Keratinocyte (primary cell): Measurements from ENCODE around the gene C4BPA. TPM values are rescaled to one million over a fixed set of nuclear protein-coding genes. Genes with fewer than 3 reads are reported as not detected.

Experiments used
- DNase-seq: peaks from one replicate; pipeline ENCODE4 v3.0.0-alpha.2; 2011; ENCODE audit warnings: low read depth, missing footprints, low spot score
- FAIRE-seq: peaks from 2 replicates; lab custom pipeline; 2011; peaks lifted over from hg19 to GRCh38; lab: Jason Lieb, UNC
- H2AFZ ChIP-seq: 2 replicates; pipeline ENCODE4 v1.6.0; 2012; ENCODE audit warnings: low read length, control low read depth, inconsistent platforms; ENCODE audit not compliant: control insufficient read depth
- H3K27ac ChIP-seq: 2 replicates; pipeline ENCODE4 v1.5.1; 2011; ENCODE audit warnings: low read length; ENCODE audit not compliant: control insufficient read depth, insufficient read depth
- H3K27me3 ChIP-seq: 3 replicates; pipeline ENCODE4 v1.6.0; 2011; ENCODE audit warnings: low read length; ENCODE audit not compliant: control insufficient read depth, insufficient read depth; ENCODE audit errors: extremely low read depth
- H3K36me3 ChIP-seq, 2 experiments: 2 replicates in 1 of 2; 3 replicates in 1 of 2; pipeline ENCODE4 v1.5.1; 2011; ENCODE audit warnings: low read length in 2 of 2, mild to moderate bottlenecking in 1 of 2; ENCODE audit not compliant: control insufficient read depth in 2 of 2, insufficient read depth in 2 of 2; ENCODE audit errors: extremely low read depth in 1 of 2
- H3K4me1 ChIP-seq: 3 replicates; pipeline ENCODE4 v1.5.1; 2011; ENCODE audit warnings: low read length; ENCODE audit not compliant: control insufficient read depth, insufficient read depth; ENCODE audit errors: extremely low read depth
- H3K4me2 ChIP-seq: 3 replicates; pipeline ENCODE4 v1.6.0; 2011; ENCODE audit warnings: low read depth, low read length; ENCODE audit not compliant: control insufficient read depth, insufficient read depth; ENCODE audit errors: extremely low read depth
- H3K4me3 ChIP-seq, 3 experiments: fragments of 200-600 bp in 1 of 3; sonication (generic) in 1 of 3; 2 replicates in 2 of 3; 3 replicates in 1 of 3; pipeline ENCODE4 v1.5.1; 2011 to 2016; ENCODE audit warnings: low read length in 3 of 3, mild to moderate bottlenecking in 3 of 3, control low read depth in 2 of 3, inconsistent platforms in 1 of 3, low read depth in 1 of 3, mixed read lengths in 1 of 3, mixed run types in 1 of 3, moderate library complexity in 1 of 3; ENCODE audit not compliant: control insufficient read depth in 2 of 3, insufficient read depth in 2 of 3; ENCODE audit errors: extremely low read depth in 1 of 3
- H3K79me2 ChIP-seq: 2 replicates; pipeline ENCODE4 v1.6.0; 2012; ENCODE audit warnings: low read length; ENCODE audit not compliant: control insufficient read depth, insufficient read depth
- H3K9ac ChIP-seq: 3 replicates; pipeline ENCODE4 v1.6.0; 2011; ENCODE audit warnings: low read length; ENCODE audit not compliant: control insufficient read depth, insufficient read depth; ENCODE audit errors: extremely low read depth
- H3K9me1 ChIP-seq: 3 replicates; pipeline ENCODE4 v1.6.0; 2011; ENCODE audit warnings: low read length; ENCODE audit not compliant: control insufficient read depth, insufficient read depth; ENCODE audit errors: extremely low read depth
- H3K9me3 ChIP-seq: 2 replicates; pipeline ENCODE4 v1.5.1; 2012; ENCODE audit warnings: low read depth, low read length; ENCODE audit not compliant: control insufficient read depth
- H4K20me1 ChIP-seq: 3 replicates; pipeline ENCODE4 v1.6.0; 2011; ENCODE audit warnings: low read length; ENCODE audit not compliant: control insufficient read depth, insufficient read depth; ENCODE audit errors: extremely low read depth
- EZH2 ChIP-seq: IDR thresholded peaks from one replicate; pipeline ENCODE4 v1.6.1; 2012; ENCODE audit warnings: inconsistent platforms, mild to moderate bottlenecking, low read length, moderate library complexity
- dilution Hi-C: fragments of 300-500 bp; cut with MboI; formaldehyde crosslinking; loops from one replicate; pipeline ENCODE4 v1.7.0; 2020; ENCODE audit warnings: low sequenced_read_pairs; ENCODE audit not compliant: extremely low pct_ligation_motif_present
- polyA plus RNA-seq, 5 experiments: library from polyadenylated mRNA; depleted of rRNA in 3 of 5; stranded (reverse) in 3 of 5; stranded (forward) in 1 of 5; unstranded in 1 of 5; fragments of >200 nt; gene quantifications; 1 replicate in 1 of 5; 2 replicates in 3 of 5; 3 replicates in 1 of 5; pipeline versions ENCODE4 v1.2.1 to v1.2.3, GENCODE V29; 2011 to 2012; ENCODE audit warnings: missing spikeins in 2 of 5, low read depth in 1 of 5, low replicate concordance in 1 of 5
- TF ChIP-seq, protein P1 (sequence below), 3 experiments: IDR thresholded peaks in 1 of 3; conservative IDR thresholded peaks in 1 of 3; optimal IDR thresholded peaks in 1 of 3; 2 replicates in 2 of 3; 3 replicates in 1 of 3; pipeline versions ENCODE3 to v1.5.1; 2011; ENCODE audit warnings: low read length in 3 of 3, mild to moderate bottlenecking in 3 of 3, moderate library complexity in 2 of 3, control low read depth in 1 of 3, inconsistent platforms in 1 of 3; ENCODE audit not compliant: insufficient read depth in 2 of 3; ENCODE audit errors: extremely low read depth in 1 of 3

The C4BPA gene
- polyA plus RNA-seq, 1 donor (not counting 4 experiments of a cell fraction or from before 2014, with no cell fraction given): not detected

DNA sequence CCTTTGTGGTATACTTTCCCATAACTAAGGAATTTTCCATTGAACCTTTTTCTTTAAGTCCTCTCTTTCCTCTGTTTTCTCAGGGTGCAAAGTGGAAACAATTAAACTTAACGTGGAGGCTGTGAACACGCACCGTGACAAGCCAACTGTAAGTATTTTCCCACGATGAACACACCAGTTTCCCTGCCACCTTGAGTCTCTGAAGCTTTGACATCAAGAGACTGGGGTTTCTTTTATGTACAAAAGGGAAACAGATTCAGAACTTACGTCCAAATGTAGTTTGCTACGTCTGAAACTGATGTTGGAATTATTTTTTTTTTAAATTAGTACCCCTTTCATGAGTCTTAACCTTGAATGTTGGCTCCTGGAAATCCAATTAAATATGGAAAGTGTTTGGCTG is 32.6 kb upstream of the C4BPA start:
- Histone ChIP-seq H3K9me3 (no peaks in the 10 kb centered on the region), H3K4me2 (no peak overlapping the region), H3K27me3 (no peaks in the 10 kb centered on the region), H3K79me2 (no peaks in the 10 kb centered on the region), H3K4me1 (peaks cover 29% of the 10 kb centered on the region), H4K20me1 (no peaks in the 10 kb centered on the region), H3K4me3 (no peak overlapping the region), H3K27ac (no peak overlapping the region), H3K9ac (no peak overlapping the region), H3K36me3 (peaks cover 28 to 31% of the 10 kb centered on the region in 2 experiments), H2AFZ (no peak overlapping the region), H3K9me1 (no peaks in the 10 kb centered on the region)
- no peak for TF ChIP-seq EZH2
- TF ChIP-seq, protein P1, sequence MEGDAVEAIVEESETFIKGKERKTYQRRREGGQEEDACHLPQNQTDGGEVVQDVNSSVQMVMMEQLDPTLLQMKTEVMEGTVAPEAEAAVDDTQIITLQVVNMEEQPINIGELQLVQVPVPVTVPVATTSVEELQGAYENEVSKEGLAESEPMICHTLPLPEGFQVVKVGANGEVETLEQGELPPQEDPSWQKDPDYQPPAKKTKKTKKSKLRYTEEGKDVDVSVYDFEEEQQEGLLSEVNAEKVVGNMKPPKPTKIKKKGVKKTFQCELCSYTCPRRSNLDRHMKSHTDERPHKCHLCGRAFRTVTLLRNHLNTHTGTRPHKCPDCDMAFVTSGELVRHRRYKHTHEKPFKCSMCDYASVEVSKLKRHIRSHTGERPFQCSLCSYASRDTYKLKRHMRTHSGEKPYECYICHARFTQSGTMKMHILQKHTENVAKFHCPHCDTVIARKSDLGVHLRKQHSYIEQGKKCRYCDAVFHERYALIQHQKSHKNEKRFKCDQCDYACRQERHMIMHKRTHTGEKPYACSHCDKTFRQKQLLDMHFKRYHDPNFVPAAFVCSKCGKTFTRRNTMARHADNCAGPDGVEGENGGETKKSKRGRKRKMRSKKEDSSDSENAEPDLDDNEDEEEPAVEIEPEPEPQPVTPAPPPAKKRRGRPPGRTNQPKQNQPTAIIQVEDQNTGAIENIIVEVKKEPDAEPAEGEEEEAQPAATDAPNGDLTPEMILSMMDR (optimal IDR thresholded peaks at IDR 0.05 in 1 of 3, IDR thresholded peaks at IDR 0.05 in 1 of 3, conservative IDR thresholded peaks at IDR 0.05 in 1 of 3; ENCODE audit: extremely low read depth in 1 of 3, insufficient read depth in 2 of 3, low read length in 3 of 3): no peak
- DNase-seq: no peak
- no peak for FAIRE-seq
- dilution Hi-C loops: no loop called here

DNA sequence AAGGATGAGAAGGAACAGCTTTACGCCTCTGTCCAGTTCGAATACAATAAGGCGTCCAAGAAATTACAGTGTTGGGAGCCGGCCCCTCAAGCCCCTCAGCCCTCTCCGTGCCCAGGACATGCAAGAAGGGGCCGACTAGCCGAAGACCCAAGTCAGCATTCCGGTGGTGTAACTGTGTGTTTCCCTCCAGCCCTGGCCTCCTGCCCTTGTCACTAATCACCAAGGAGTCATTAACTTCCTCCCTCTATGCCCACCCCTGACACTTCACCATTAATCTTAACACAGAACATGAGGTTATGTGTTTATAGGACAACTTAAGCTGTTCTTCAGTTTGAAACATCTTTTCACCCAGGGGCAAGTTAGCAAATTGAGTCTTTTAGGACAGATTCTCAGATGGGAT is 31.8 kb upstream of the C4BPA start:
- Histone ChIP-seq H3K4me2 (no peak overlapping the region), H4K20me1 (no peaks in the 10 kb centered on the region), H3K27ac (no peak overlapping the region), H3K9ac (no peak overlapping the region), H3K4me3 (no peak overlapping the region), H3K36me3 (peaks cover 25 to 29% of the 10 kb centered on the region in 2 experiments), H2AFZ (no peak overlapping the region), H3K9me1 (no peaks in the 10 kb centered on the region), H3K79me2 (no peaks in the 10 kb centered on the region), H3K4me1 (peaks cover 30% of the 10 kb centered on the region), H3K27me3 (no peaks in the 10 kb centered on the region), H3K9me3 (no peaks in the 10 kb centered on the region)
- no peak for TF ChIP-seq EZH2
- TF ChIP-seq, protein P1 (optimal IDR thresholded peaks at IDR 0.05 in 1 of 3, IDR thresholded peaks at IDR 0.05 in 1 of 3, conservative IDR thresholded peaks at IDR 0.05 in 1 of 3; ENCODE audit: extremely low read depth in 1 of 3, insufficient read depth in 2 of 3, low read length in 3 of 3): no peak
- FAIRE-seq (no peak), DNase-seq (no peak)
- dilution Hi-C loops: no loop called here
